GM12801 (cell line): ENCODE results near the gene DOCK2.

ENCODE experiments used
- TF ChIP-seq, protein P1 (sequence below): IDR thresholded peaks from one replicate; pipeline ENCODE4 v1.5.1; 2011; ENCODE audit warnings: control low read depth; ENCODE audit not compliant: insufficient read length; ENCODE audit errors: extremely low read depth

The DOCK2 gene

DNA sequence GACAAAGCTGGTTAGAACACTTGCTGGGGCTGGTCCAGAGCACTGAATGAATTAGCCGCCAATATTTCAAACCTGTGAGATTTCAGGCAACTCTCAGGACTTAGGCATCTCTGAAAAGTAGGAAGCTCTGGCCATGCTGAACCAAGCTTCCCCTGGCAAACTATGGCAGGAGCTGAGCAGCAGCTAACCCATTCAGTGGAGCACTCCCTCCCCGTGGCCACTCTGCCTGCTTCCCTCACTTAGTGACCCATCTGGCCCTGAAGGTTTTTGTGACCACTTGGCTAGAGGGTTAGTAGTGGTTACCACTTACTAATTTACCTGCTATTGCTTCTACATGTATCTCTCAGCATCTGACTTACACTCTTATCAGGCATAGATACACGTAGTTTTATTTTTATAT is 494.2 kb downstream of the DOCK2 start:
- TF ChIP-seq, protein P1, sequence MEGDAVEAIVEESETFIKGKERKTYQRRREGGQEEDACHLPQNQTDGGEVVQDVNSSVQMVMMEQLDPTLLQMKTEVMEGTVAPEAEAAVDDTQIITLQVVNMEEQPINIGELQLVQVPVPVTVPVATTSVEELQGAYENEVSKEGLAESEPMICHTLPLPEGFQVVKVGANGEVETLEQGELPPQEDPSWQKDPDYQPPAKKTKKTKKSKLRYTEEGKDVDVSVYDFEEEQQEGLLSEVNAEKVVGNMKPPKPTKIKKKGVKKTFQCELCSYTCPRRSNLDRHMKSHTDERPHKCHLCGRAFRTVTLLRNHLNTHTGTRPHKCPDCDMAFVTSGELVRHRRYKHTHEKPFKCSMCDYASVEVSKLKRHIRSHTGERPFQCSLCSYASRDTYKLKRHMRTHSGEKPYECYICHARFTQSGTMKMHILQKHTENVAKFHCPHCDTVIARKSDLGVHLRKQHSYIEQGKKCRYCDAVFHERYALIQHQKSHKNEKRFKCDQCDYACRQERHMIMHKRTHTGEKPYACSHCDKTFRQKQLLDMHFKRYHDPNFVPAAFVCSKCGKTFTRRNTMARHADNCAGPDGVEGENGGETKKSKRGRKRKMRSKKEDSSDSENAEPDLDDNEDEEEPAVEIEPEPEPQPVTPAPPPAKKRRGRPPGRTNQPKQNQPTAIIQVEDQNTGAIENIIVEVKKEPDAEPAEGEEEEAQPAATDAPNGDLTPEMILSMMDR = no peak

DNA sequence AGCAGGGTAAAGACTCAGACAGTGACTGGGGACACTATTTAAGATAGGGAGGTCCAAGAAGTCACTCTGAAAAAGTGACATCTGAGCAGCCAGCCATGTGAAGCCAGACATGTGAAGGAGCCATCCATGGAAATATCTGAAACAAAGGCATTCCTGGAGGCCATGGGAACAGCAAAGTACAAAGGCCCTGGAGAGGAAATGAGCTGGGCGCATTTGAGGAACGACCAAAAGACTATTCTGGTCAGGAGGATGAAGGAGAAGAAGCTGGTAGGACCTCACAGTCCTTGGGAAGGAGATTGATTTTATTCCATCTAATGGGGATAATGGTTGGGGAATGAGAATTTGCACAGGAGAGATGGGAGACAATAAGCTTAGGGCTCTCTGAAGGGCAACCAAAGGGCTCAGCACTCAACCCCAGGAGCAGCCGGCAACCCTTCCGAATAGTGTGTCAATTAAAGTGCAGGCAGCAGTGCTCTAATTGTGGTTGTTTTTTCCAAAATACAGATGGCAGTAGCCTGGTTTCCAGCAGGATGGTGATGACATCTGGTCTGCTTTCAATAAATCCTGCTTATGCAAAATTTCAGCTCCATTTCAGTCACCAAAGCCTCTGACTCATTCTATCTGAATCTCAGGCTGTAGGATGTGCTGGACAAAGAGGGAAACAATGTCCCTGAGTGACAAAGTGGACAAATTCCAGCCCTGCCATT is 495.3 kb downstream of the DOCK2 start:
- TF ChIP-seq, protein P1 = no peak
